ENCODE results near the gene MOB3A. TPM values are rescaled to one million over a fixed set of nuclear protein-coding genes. Genes with fewer than 3 reads are reported as not detected.
"Not testable (repeated sequence)": the region's sequence is repeated elsewhere in the genome, so short reads cannot be mapped to it uniquely, and the experiment has no call there.

The MOB3A gene
- total RNA-seq, 3 donors from 2014 or later (not counting 1 experiment from before 2014, with no cell fraction given) = 239 to 314 (median 246) TPM

- DNase-seq (peak; percentile 99), ATAC-seq (peak; percentile 80 to 92 (median 83))
- TF ChIP-seq, protein P1, sequence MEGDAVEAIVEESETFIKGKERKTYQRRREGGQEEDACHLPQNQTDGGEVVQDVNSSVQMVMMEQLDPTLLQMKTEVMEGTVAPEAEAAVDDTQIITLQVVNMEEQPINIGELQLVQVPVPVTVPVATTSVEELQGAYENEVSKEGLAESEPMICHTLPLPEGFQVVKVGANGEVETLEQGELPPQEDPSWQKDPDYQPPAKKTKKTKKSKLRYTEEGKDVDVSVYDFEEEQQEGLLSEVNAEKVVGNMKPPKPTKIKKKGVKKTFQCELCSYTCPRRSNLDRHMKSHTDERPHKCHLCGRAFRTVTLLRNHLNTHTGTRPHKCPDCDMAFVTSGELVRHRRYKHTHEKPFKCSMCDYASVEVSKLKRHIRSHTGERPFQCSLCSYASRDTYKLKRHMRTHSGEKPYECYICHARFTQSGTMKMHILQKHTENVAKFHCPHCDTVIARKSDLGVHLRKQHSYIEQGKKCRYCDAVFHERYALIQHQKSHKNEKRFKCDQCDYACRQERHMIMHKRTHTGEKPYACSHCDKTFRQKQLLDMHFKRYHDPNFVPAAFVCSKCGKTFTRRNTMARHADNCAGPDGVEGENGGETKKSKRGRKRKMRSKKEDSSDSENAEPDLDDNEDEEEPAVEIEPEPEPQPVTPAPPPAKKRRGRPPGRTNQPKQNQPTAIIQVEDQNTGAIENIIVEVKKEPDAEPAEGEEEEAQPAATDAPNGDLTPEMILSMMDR (IDR thresholded peaks at IDR 0.05) = peak; percentile 25
- H3K4me3 ChIP-seq (ENCODE audit: low read length) = peak within 1 kb of the TSS; percentile 69
- no peaks in the 10 kb centered on the region for H3K27me3 ChIP-seq (ENCODE audit: control insufficient read depth, insufficient read depth, low read length)
- no peaks in the 10 kb centered on the region for H3K9me3 ChIP-seq (ENCODE audit: control insufficient read depth, insufficient read depth, low read length)
- under 1% methylated on average over 70 of the region's 70 CpGs for WGBS (ENCODE audit: insufficient coverage)
- H3K36me3 ChIP-seq (ENCODE audit: control insufficient read depth, insufficient read depth, low read length) = peaks cover 28% of the 10 kb centered on the region
- H3K36me3 Mint-ChIP-seq = no peaks in the 10 kb centered on the region
- peak within 1 kb of the TSS; percentile 87 for H3K27ac ChIP-seq (ENCODE audit: low read length)
- H3K4me3 Mint-ChIP-seq = peak within 1 kb of the TSS; percentile 98
- peaks cover 53% of the 10 kb centered on the region for H3K4me1 ChIP-seq (ENCODE audit: control insufficient read depth, insufficient read depth, low read length)
- no peaks in the 10 kb centered on the region for H3K27me3 Mint-ChIP-seq (ENCODE audit: low read depth in 2 of 2)
- H3K9me3 Mint-ChIP-seq = no peaks in the 10 kb centered on the region
- intact Hi-C loops (cut with micrococcal nuclease) = loop anchor here (1.0 to 5.0 kb wide), 5 partner anchors 9 to 78 kb away; partner anchors contain the start of gene AP3D1
- peak within 1 kb of the TSS; percentile 88 to 90 for H3K27ac Mint-ChIP-seq
- peaks cover 19 to 35% of the 10 kb centered on the region in 2 donors for H3K4me1 Mint-ChIP-seq
Observed at GRCh38 chr19:2096480-2097202, 515 bp upstream of the MOB3A start, which contains the start of gene IZUMO4. IZUMO4 (plus strand) TSS chr19:2096915; CDS start chr19:2096946, 31 bp downstream.

DNA sequence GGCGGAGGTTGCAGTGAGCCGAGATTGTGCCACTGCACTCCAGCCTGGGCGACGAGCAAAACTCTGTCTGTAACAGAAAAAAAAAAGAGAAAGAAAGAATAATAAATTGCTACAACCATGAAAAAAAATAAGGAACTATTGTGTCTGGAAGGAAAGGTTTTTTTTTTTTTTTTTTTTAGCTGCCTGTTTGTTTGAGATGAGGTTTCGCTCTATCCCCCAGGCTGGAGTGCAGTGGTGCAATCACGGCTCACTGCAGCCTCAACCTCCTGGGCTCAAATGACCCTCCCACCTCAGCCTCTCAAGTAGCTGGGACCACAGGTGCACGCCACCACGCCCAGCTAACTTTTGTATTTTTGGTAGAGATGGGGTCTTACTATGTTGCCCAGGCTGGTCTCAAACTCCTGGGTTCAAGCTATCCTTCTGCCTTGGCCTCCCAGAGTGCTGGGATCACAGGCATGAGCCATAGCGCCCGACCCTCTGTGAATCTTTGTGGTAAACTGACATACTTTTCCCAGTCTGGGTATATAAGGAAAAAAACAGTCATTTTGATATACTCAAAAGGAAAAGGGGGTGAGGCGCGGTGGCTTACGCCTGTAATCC lies 4.1 kb downstream of the MOB3A start:
- DNase-seq; H3K27ac ChIP-seq (ENCODE audit: low read length); ATAC-seq; H3K27me3 Mint-ChIP-seq (ENCODE audit: low read depth in 2 of 2); H3K4me3 Mint-ChIP-seq; H3K36me3 ChIP-seq (ENCODE audit: control insufficient read depth, insufficient read depth, low read length); H3K27ac Mint-ChIP-seq; H3K9me3 Mint-ChIP-seq; intact Hi-C loops (cut with micrococcal nuclease); H3K27me3 ChIP-seq (ENCODE audit: control insufficient read depth, insufficient read depth, low read length); H3K36me3 Mint-ChIP-seq; H3K9me3 ChIP-seq (ENCODE audit: control insufficient read depth, insufficient read depth, low read length); H3K4me3 ChIP-seq (ENCODE audit: low read length): not testable (repeated sequence)
- 91% methylated on average over 11 of the region's 13 CpGs for WGBS (ENCODE audit: insufficient coverage)
- H3K4me1 ChIP-seq (ENCODE audit: control insufficient read depth, insufficient read depth, low read length) = peaks cover 90% of the 10 kb centered on the region
- peaks cover 55 to 70% of the 10 kb centered on the region in 2 donors for H3K4me1 Mint-ChIP-seq

- H3K27ac Mint-ChIP-seq = peak overlapping the region; percentile 95 to 99
- H3K27me3 ChIP-seq (ENCODE audit: control insufficient read depth, insufficient read depth, low read length) = no peaks in the 10 kb centered on the region
- DNase-seq (no peak), ATAC-seq (no peak)
- no peak overlapping the region for H3K4me3 ChIP-seq (ENCODE audit: low read length)
- H3K4me1 ChIP-seq (ENCODE audit: control insufficient read depth, insufficient read depth, low read length) = peaks cover 95% of the 10 kb centered on the region
- intact Hi-C loops (cut with micrococcal nuclease) = loop anchor here (1.0 to 5.0 kb wide), 5 partner anchors 8 to 207 kb away; partner anchors contain the start of genes PLEKHJ1 and SF3A2
- 30% methylated on average over 2 of the region's 2 CpGs for WGBS (ENCODE audit: insufficient coverage)
- peak overlapping the region; percentile 84 for H3K27ac ChIP-seq (ENCODE audit: low read length)
- H3K4me1 Mint-ChIP-seq = peaks cover 60 to 67% of the 10 kb centered on the region in 2 donors
- H3K27me3 Mint-ChIP-seq (ENCODE audit: low read depth in 2 of 2) = no peaks in the 10 kb centered on the region
- H3K4me3 Mint-ChIP-seq = peak overlapping the region; percentile 84
- H3K36me3 ChIP-seq (ENCODE audit: control insufficient read depth, insufficient read depth, low read length) = peaks cover 7% of the 10 kb centered on the region
- no peaks in the 10 kb centered on the region for H3K36me3 Mint-ChIP-seq
- no peaks in the 10 kb centered on the region for H3K9me3 ChIP-seq (ENCODE audit: control insufficient read depth, insufficient read depth, low read length)
- H3K9me3 Mint-ChIP-seq = no peaks in the 10 kb centered on the region
- TF ChIP-seq, protein P1 (IDR thresholded peaks at IDR 0.05) = no peak
Observed at GRCh38 chr19:2089727-2090053, 6.4 kb downstream of the MOB3A start.

GRCh38 chr19:2089001-2089711 lies 7.0 kb downstream of the MOB3A start:
- WGBS (ENCODE audit: insufficient coverage) = 46% methylated on average over 16 of the region's 16 CpGs
- H3K27ac Mint-ChIP-seq = peak overlapping the region; percentile 95 to 99
- H3K4me3 Mint-ChIP-seq = peak overlapping the region; percentile 84
- no peaks in the 10 kb centered on the region for H3K9me3 Mint-ChIP-seq
- H3K27ac ChIP-seq (ENCODE audit: low read length) = peak overlapping the region; percentile 84
- TF ChIP-seq, protein P1 (IDR thresholded peaks at IDR 0.05) = no peak
- no peaks in the 10 kb centered on the region for H3K27me3 ChIP-seq (ENCODE audit: control insufficient read depth, insufficient read depth, low read length)
- intact Hi-C loops (cut with micrococcal nuclease) = loop anchor here (5.0 kb wide), 4 partner anchors 78 to 207 kb away; partner anchors contain the start of genes PLEKHJ1 and SF3A2
- no peaks in the 10 kb centered on the region for H3K27me3 Mint-ChIP-seq (ENCODE audit: low read depth in 2 of 2)
- H3K9me3 ChIP-seq (ENCODE audit: control insufficient read depth, insufficient read depth, low read length) = no peaks in the 10 kb centered on the region
- DNase-seq (peak in 1 of 2 donors; percentile 37), ATAC-seq (peak in 2 of 3 donors; percentile 7 to 9)
- peaks cover 7% of the 10 kb centered on the region for H3K36me3 ChIP-seq (ENCODE audit: control insufficient read depth, insufficient read depth, low read length)
- H3K4me1 Mint-ChIP-seq = peaks cover 54 to 62% of the 10 kb centered on the region in 2 donors
- H3K4me3 ChIP-seq (ENCODE audit: low read length) = no peak overlapping the region
- peaks cover 89% of the 10 kb centered on the region for H3K4me1 ChIP-seq (ENCODE audit: control insufficient read depth, insufficient read depth, low read length)
- H3K36me3 Mint-ChIP-seq = no peaks in the 10 kb centered on the region

Measured in natural killer cell (primary cell).